ENCODE results near the gene MYD88.
"Not testable (repeated sequence)": the region's sequence is repeated elsewhere in the genome, so short reads cannot be mapped to it uniquely, and the experiment has no call there.

DNA sequence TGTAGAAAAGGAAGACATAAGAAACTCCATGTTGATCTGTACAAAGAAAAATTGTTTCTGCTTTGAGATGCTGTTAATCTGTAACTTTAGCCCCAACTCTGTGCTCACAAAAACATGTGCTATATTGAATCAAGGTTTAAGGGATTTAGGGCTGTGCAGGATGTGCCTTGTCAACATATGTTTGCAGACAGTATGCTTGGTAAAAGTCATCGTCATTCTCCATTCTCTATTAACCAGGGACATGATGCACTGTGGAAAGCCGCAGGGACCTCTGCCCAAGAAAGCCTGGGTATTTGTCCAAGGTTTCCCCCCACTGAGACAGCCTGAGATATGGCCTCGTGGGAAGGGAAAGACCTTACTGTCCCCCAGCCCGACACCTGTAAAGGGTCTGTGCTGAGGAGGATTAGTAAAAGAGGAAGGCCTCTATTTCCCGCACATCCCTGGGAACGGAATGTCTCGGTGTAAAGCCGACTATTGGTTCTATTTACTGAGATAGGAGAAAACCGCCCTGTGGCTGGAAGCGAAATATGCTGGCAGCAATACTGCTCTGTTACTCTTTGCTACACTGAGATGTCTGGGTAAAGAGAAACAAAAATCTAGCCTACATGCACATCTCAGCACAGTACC lies 3.8 kb upstream of the MYD88 start:
- not testable (repeated sequence) for TF ChIP-seq POLR2A (IDR thresholded peaks at IDR 0.05)
- TF ChIP-seq, protein P1, sequence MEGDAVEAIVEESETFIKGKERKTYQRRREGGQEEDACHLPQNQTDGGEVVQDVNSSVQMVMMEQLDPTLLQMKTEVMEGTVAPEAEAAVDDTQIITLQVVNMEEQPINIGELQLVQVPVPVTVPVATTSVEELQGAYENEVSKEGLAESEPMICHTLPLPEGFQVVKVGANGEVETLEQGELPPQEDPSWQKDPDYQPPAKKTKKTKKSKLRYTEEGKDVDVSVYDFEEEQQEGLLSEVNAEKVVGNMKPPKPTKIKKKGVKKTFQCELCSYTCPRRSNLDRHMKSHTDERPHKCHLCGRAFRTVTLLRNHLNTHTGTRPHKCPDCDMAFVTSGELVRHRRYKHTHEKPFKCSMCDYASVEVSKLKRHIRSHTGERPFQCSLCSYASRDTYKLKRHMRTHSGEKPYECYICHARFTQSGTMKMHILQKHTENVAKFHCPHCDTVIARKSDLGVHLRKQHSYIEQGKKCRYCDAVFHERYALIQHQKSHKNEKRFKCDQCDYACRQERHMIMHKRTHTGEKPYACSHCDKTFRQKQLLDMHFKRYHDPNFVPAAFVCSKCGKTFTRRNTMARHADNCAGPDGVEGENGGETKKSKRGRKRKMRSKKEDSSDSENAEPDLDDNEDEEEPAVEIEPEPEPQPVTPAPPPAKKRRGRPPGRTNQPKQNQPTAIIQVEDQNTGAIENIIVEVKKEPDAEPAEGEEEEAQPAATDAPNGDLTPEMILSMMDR (IDR thresholded peaks at IDR 0.05) = not testable (repeated sequence)
